Activated T-cell treated with anti-CD3 and anti-CD28 coated beads, Interleukin-2, amount 50 U/mL, for 48 hours (primary cell): ENCODE results near the gene ZNF790.

ENCODE experiments used
- DNase-seq, 2 experiments: peaks; one replicate each; pipeline ENCODE4 v3.0.0-alpha.2; 2020

ZNF790 gene

GRCh38 chr19:36771261-36772231 is 66.6 kb downstream of the ZNF790 start:
- peak; percentile 40 to 55 for DNase-seq
